A549 (cell line): ENCODE results near the gene CRK. TPM values are rescaled to one million over a fixed set of nuclear protein-coding genes. Genes with fewer than 3 reads are reported as not detected.

Experiments used
- ATAC-seq, 2 experiments: fragments of 200-7000 bp in 1 of 2; fragments of >200 bp in 1 of 2; cut with Nextera tagmentation in 1 of 2; cut with Tn5 transposase in 1 of 2; 3 replicates each; pipeline versions ENCODE4 v1.8.0 to v1.9.1; 2018 to 2020; ENCODE audit warnings: mild to moderate bottlenecking in 1 of 2, moderate library complexity in 1 of 2
- CTCF ChIA-PET: fragments of 300-600 bp; sonication (Branson Sonifier 250); formaldehyde crosslinking; extraction: SDS; loops from one replicate; lab custom pipeline; 2021; ENCODE audit warnings: antibody characterized with exemption, inconsistent platforms; lab: Yijun Ruan, JAX
- POLR2A ChIA-PET: fragments of 350-600 bp; formaldehyde crosslinking; extraction: SDS; loops from one replicate; lab custom pipeline; 2021; ENCODE audit warnings: antibody characterized with exemption, inconsistent platforms; lab: Yijun Ruan, JAX
- DNase-seq, 2 experiments: peaks; one replicate each; pipeline versions ENCODE4 v3.0.0 to v3.0.0-alpha.2; 2011 to 2016; ENCODE audit warnings: low read depth in 1 of 2, low spot score in 1 of 2
- FAIRE-seq: peaks from 2 replicates; lab custom pipeline; 2011; peaks lifted over from hg19 to GRCh38; lab: Jason Lieb, UNC
- H3K27ac ChIP-seq, 2 experiments: fragments of >200 bp; sonication (Bioruptor Twin); formaldehyde crosslinking; 3 replicates each; pipeline ENCODE4 v1.5.1; 2016 to 2017
- H3K4me1 ChIP-seq: fragments of >200 bp; sonication (Bioruptor Twin); formaldehyde crosslinking; 3 replicates; pipeline ENCODE4 v1.6.1; 2016
- H3K4me2 ChIP-seq: fragments of >200 bp; sonication (Bioruptor Twin); formaldehyde crosslinking; 3 replicates; pipeline ENCODE4 v1.6.1; 2016
- H3K4me3 ChIP-seq: fragments of >200 bp; sonication (Bioruptor Twin); formaldehyde crosslinking; 3 replicates; pipeline ENCODE4 v1.5.1; 2016
- H3K9me3 ChIP-seq: fragments of >200 bp; sonication (Bioruptor Twin); formaldehyde crosslinking; 3 replicates; pipeline ENCODE4 v1.6.1; 2016
- BCL3 ChIP-seq: fragments of >200 bp; sonication (Bioruptor Twin); formaldehyde crosslinking; IDR thresholded peaks from 3 replicates; pipeline ENCODE4 v1.6.1; 2016
- BHLHE40 ChIP-seq: IDR thresholded peaks from 2 replicates; pipeline ENCODE4 v1.6.1; 2012; ENCODE audit warnings: low read depth, low read length, inconsistent platforms
- CBX8 ChIP-seq: fragments of 200-600 bp; sonication (generic); IDR thresholded peaks from 2 replicates; pipeline ENCODE4 v1.6.1; 2016
- CEBPB ChIP-seq, 2 experiments: fragments of >200 bp in 1 of 2; sonication (Bioruptor Twin) in 1 of 2; formaldehyde crosslinking in 1 of 2; IDR thresholded peaks; 2 replicates each; pipeline ENCODE4 v1.6.1; 2012 to 2016
- CHD2 ChIP-seq: fragments of 150-350 bp; IDR thresholded peaks from 2 replicates; pipeline ENCODE4 v1.6.1; 2014; ENCODE audit warnings: low read length; ENCODE audit not compliant: partially characterized antibody
- CHD4 ChIP-seq: fragments of 200-600 bp; sonication (generic); IDR thresholded peaks from 2 replicates; pipeline ENCODE4 v1.6.1; 2016; ENCODE audit warnings: antibody characterized with exemption, mild to moderate bottlenecking, borderline replicate concordance
- ELK1 ChIP-seq: fragments of 150-350 bp; IDR thresholded peaks from 2 replicates; pipeline ENCODE4 v1.6.1; 2014; ENCODE audit warnings: low read depth, mild to moderate bottlenecking, low read length
- ESRRA ChIP-seq: fragments of 150-350 bp; IDR thresholded peaks from 2 replicates; pipeline ENCODE4 v1.6.1; 2014; ENCODE audit warnings: mild to moderate bottlenecking, low read length, borderline replicate concordance
- KDM1A ChIP-seq: fragments of 200-600 bp; sonication (generic); IDR thresholded peaks from 2 replicates; pipeline ENCODE4 v1.6.1; 2016; ENCODE audit warnings: low read depth, mild to moderate bottlenecking
- KDM5A ChIP-seq: fragments of 200-600 bp; sonication (generic); IDR thresholded peaks from 2 replicates; pipeline ENCODE4 v1.6.1; 2016; ENCODE audit warnings: antibody characterized with exemption, mild to moderate bottlenecking
- MAX ChIP-seq: IDR thresholded peaks from 2 replicates; pipeline ENCODE4 v1.6.1; 2012
- MYC ChIP-seq: IDR thresholded peaks from 2 replicates; pipeline ENCODE4 v1.6.1; 2012; ENCODE audit warnings: mild to moderate bottlenecking, inconsistent platforms, low read length, improper control_type of control experiment, borderline replicate concordance
- NPAS2 ChIP-seq: fragments of 250-450 bp; sonication (Bioruptor Pico); IDR thresholded peaks from 2 replicates; pipeline ENCODE4 v1.8.0; 2022; ENCODE audit warnings: mild to moderate bottlenecking, moderate library complexity, borderline replicate concordance
- NR3C1 ChIP-seq: fragments of >200 bp; sonication (Bioruptor Twin); formaldehyde crosslinking; IDR thresholded peaks from 3 replicates; pipeline ENCODE4 v1.6.1; 2017
- PBX3 ChIP-seq: IDR thresholded peaks from 2 replicates; pipeline ENCODE4 v1.6.1; 2012
- POLR2A ChIP-seq: IDR thresholded peaks from 2 replicates; pipeline ENCODE4 v1.6.1; 2012; ENCODE audit warnings: mild to moderate bottlenecking, low read length
- RAD21 ChIP-seq, 2 experiments: fragments of >200 bp in 1 of 2; sonication (Bioruptor Twin) in 1 of 2; formaldehyde crosslinking in 1 of 2; IDR thresholded peaks in 1 of 2; conservative IDR thresholded peaks in 1 of 2; 2 replicates in 1 of 2; 3 replicates in 1 of 2; pipeline ENCODE4 v1.6.1; 2012 to 2018; ENCODE audit warnings: inconsistent platforms in 1 of 2
- RARB ChIP-seq: fragments of 250-450 bp; sonication (Bioruptor Pico); IDR thresholded peaks from 2 replicates; pipeline ENCODE4 v1.8.0; 2021; ENCODE audit warnings: mild to moderate bottlenecking, moderate library complexity
- RFX5 ChIP-seq: fragments of 450-650 bp; IDR thresholded peaks from 2 replicates; pipeline ENCODE4 v1.7.1; 2014; ENCODE audit warnings: antibody characterized with exemption, mild to moderate bottlenecking, moderate library complexity
- SMC3 ChIP-seq: fragments of >200 bp; sonication (Bioruptor Twin); formaldehyde crosslinking; IDR thresholded peaks from 3 replicates; pipeline ENCODE4 v1.6.1; 2018; ENCODE audit warnings: inconsistent platforms
- SREBF2 ChIP-seq: fragments of 450-650 bp; IDR thresholded peaks from 2 replicates; pipeline ENCODE4 v1.6.1; 2014; ENCODE audit warnings: mild to moderate bottlenecking, moderate library complexity
- ZC3H11A ChIP-seq: fragments of 450-650 bp; IDR thresholded peaks from 2 replicates; pipeline ENCODE4 v1.6.1; 2014; ENCODE audit warnings: antibody characterized with exemption, mild to moderate bottlenecking
- WGBS: methylation state at CpG from one replicate; pipeline ENCODE4 v1.1.6; 2017; ENCODE audit errors: missing lambda C conversion rate; 5-methylcytosine and 5-hydroxymethylcytosine counted together
- polyA plus RNA-seq, 4 experiments: library from polyadenylated mRNA; depleted of rRNA in 3 of 4; stranded (reverse); fragments of >200 nt; fragmentation: RNase III in 1 of 4; extraction: RNeasy Plus Mini Kit Qiagen cat#74134 plus additional on column Dnase treatment in 1 of 4; gene quantifications; 2 replicates in 3 of 4; 3 replicates in 1 of 4; pipeline ENCODE4 v1.2.3, GENCODE V29; 2011 to 2017
- TF ChIP-seq, protein P1 (sequence below): fragments of 250-450 bp; sonication (Bioruptor Pico); IDR thresholded peaks from 2 replicates; pipeline ENCODE4 v1.5.0; 2021; ENCODE audit warnings: mild to moderate bottlenecking, moderate library complexity, borderline replicate concordance
- TF ChIP-seq, protein P2 (sequence below): fragments of 250-450 bp; sonication (Bioruptor Pico); IDR thresholded peaks from 2 replicates; pipeline ENCODE4 v1.5.0; 2020; ENCODE audit warnings: low read depth, mild to moderate bottlenecking, moderate library complexity
- TF ChIP-seq, protein P3 (sequence below): fragments of 450-650 bp; IDR thresholded peaks from 2 replicates; pipeline ENCODE4 v1.6.1; 2014; ENCODE audit warnings: antibody characterized with exemption

The CRK gene
- polyA plus RNA-seq, 2 of the 4 experiments (the other 2 are of a cell fraction) = 76.5 to 124 TPM

GRCh38 chr17:1414634-1415033 is 41.4 kb downstream of the CRK start (continued):
- TF ChIP-seq CEBPB (IDR thresholded peaks at IDR 0.05) = no peak
- no peak for TF ChIP-seq POLR2A

- DNase-seq (no peak), ATAC-seq (peak; percentile 6 to 37; a peak in 3 of 6 replicates)
- CTCF ChIA-PET = interaction anchor here (0.7 to 2.9 kb wide), 6 partner anchors 10 to 49 kb away, joined by 3 to 10 read pairs (median 3); partner anchors contain the start of gene YWHAE
These were observed 41.9 kb downstream of the CRK start for GRCh38 chr17:1414001-1414574.

GRCh38 chr17:1413281-1413791 is 42.7 kb downstream of the CRK start:
- H3K4me1 ChIP-seq = no peaks in the 10 kb centered on the region
- no peak overlapping the region for H3K4me3 ChIP-seq
- H3K9me3 ChIP-seq = no peaks in the 10 kb centered on the region
- H3K4me2 ChIP-seq = no peak overlapping the region
- DNase-seq (peak in 1 of 2 experiments; percentile 55), FAIRE-seq (no peak), ATAC-seq (peak; percentile 17 to 45; a peak in 4 of 6 replicates)
- 71% methylated on average over 6 of the region's 6 CpGs for WGBS
- H3K27ac ChIP-seq = no peak overlapping the region
- CTCF ChIA-PET = interaction anchor here (1.1 to 2.9 kb wide), 4 partner anchors 9 to 48 kb away, joined by 3 to 10 read pairs (median 3); no protein-coding TSS in a partner anchor
- POLR2A ChIA-PET = no interaction called here
- no peak for TF ChIP-seq ELK1
- TF ChIP-seq MAX = no peak
- no peak for TF ChIP-seq CHD2
- no peak for TF ChIP-seq SMC3
- TF ChIP-seq SREBF2 = no peak
- TF ChIP-seq RARB = no peak
- TF ChIP-seq ESRRA = no peak
- TF ChIP-seq CHD4 = no peak
- TF ChIP-seq NR3C1 = no peak
- TF ChIP-seq, protein P1, sequence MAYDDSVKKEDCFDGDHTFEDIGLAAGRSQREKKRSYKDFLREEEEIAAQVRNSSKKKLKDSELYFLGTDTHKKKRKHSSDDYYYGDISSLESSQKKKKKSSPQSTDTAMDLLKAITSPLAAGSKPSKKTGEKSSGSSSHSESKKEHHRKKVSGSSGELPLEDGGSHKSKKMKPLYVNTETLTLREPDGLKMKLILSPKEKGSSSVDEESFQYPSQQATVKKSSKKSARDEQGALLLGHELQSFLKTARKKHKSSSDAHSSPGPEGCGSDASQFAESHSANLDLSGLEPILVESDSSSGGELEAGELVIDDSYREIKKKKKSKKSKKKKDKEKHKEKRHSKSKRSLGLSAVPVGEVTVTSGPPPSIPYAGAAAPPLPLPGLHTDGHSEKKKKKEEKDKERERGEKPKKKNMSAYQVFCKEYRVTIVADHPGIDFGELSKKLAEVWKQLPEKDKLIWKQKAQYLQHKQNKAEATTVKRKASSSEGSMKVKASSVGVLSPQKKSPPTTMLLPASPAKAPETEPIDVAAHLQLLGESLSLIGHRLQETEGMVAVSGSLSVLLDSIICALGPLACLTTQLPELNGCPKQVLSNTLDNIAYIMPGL = no peak
- TF ChIP-seq NPAS2 (CRISPR knock-in tag) = no peak

More at GRCh38 chr17:1414001-1414574, 41.9 kb downstream of the CRK start:
- POLR2A ChIA-PET = no interaction called here
- no peak overlapping the region for H3K27ac ChIP-seq
- no peaks in the 10 kb centered on the region for H3K4me1 ChIP-seq
- no peaks in the 10 kb centered on the region for H3K9me3 ChIP-seq
- WGBS = 86% methylated on average over 9 of the region's 9 CpGs
- FAIRE-seq = no peak
- no peak overlapping the region for H3K4me2 ChIP-seq
- TF ChIP-seq MYC (no peak), KDM1A (no peak), RFX5 (no peak), CBX8 (no peak), BCL3 (no peak), BHLHE40 (no peak), PBX3 (no peak), RAD21 (conservative IDR thresholded peaks at IDR 0.05 in 1 of 2, IDR thresholded peaks at IDR 0.05 in 1 of 2) (no peak), KDM5A (no peak), ZC3H11A (no peak), ELK1 (no peak)
- TF ChIP-seq, protein P2, sequence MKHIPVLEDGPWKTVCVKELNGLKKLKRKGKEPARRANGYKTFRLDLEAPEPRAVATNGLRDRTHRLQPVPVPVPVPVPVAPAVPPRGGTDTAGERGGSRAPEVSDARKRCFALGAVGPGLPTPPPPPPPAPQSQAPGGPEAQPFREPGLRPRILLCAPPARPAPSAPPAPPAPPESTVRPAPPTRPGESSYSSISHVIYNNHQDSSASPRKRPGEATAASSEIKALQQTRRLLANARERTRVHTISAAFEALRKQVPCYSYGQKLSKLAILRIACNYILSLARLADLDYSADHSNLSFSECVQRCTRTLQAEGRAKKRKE = no peak
- TF ChIP-seq, protein P3, sequence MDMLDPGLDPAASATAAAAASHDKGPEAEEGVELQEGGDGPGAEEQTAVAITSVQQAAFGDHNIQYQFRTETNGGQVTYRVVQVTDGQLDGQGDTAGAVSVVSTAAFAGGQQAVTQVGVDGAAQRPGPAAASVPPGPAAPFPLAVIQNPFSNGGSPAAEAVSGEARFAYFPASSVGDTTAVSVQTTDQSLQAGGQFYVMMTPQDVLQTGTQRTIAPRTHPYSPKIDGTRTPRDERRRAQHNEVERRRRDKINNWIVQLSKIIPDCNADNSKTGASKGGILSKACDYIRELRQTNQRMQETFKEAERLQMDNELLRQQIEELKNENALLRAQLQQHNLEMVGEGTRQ = no peak
- H3K4me3 ChIP-seq = no peak overlapping the region
